ENCODE results near the gene NPAS1.

The NPAS1 gene

DNA sequence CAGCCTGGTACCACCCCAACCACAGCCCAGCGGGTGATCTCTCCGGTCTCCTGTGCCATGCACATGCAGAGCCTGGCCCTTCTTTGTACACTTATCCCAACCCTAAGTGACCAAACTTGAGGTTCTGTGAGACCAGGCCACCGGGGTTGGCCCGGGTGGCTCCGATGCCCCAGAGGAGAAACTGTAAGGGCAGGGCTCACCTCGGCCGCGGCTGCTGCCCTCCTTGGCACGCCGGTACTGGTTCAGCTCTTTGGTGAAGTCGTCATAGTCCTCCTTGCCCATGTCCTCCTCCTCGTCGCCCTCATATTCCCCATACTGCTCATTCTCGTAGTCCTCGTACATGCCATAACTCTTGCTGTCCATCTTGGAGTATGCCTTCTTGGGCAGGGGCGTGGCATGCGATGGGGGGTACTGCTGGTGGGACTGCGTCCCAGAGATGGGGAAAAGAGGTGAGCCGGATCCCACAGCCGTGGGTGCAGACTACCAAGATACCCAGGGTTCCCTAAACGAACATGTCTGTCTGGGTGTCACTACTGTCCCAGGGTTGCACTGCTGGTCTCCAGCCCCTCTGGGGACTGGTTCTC is 70.2 kb downstream of the NPAS1 start:
- DNase-seq, result no peak

GRCh38 chr19:47093254-47093653 is 73.6 kb downstream of the NPAS1 start:
- no peak for DNase-seq

- no peak for DNase-seq
Observed at GRCh38 chr19:47093841-47094240, 74.2 kb downstream of the NPAS1 start.

DNA sequence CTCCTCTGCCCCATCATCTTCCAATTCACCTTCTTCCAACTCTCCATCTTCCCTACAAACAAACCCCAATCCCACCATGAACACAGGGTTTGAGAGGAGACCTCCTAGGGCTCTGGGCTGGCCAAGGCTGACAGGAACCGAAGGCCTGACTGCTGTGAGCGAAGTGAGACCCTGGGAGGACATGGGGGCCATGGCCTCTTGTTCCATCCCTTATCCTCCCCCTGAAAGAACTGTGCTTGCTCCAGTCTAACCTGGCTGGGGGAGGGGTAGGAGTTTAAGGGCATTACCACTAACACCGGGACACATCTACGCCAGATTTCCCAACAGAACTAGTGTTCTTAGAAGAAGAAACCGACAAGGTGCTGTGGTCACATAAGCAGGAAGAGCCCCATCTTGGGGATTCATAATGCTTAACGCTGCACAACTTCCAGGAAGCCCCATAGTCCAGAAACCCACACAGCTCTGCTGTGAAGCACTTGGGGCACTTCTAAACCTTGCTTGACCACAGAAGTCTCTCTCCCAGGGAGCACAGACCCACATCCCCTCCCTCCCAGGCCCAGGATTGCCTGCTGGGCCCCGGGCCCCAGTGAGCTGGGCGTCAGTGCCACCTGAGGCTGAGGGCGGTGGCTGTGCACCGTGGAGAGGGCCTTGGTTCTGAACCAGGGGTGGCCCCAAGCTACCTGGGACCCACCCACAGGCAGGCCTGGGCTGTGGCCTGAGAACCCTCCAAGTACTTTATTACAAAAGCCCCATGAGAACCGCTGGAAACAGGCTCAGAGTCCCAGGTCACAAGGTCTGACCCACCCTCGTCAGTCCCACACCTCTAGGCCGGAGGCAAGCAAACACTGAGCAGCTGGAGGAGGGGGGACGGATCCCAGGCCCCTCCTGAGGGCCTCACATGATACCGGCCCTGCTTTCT is 75.2 kb downstream of the NPAS1 start:
- no peak for DNase-seq
